ENCODE measurements around the gene DPEP3.

The DPEP3 gene

DNA sequence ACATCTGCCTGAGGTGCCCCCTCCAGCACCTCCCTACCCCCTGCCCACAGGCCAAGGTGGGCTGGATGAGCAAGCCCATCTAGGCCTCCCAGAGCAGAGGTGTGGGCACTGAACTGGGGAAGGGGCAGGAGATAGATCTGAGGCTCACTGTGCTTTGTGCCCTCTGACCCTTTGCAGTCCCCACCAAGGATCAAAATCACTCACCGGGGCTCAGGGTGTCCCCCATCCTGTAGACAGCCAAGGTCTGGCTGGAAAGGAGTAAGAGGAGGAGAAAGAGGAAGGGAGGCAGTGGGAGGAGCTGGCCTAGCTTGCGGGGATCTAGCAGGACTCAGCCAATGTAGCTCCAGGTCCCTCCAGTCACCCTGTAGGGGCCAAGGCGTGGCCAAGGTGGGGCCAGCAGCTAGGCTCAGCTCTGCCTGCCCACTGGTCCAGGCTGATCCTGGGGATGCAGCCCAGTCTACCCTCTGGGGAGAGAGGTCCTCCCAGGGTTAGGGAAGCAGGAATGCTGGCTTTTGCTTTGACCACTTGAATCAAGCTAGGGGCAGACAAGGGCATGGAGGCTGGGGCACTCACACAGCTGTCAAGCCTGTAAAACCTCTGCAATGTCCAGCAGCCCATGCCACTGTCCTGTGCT lies 13.6 kb downstream of the DPEP3 start:
- DNase-seq = no peak

DNA sequence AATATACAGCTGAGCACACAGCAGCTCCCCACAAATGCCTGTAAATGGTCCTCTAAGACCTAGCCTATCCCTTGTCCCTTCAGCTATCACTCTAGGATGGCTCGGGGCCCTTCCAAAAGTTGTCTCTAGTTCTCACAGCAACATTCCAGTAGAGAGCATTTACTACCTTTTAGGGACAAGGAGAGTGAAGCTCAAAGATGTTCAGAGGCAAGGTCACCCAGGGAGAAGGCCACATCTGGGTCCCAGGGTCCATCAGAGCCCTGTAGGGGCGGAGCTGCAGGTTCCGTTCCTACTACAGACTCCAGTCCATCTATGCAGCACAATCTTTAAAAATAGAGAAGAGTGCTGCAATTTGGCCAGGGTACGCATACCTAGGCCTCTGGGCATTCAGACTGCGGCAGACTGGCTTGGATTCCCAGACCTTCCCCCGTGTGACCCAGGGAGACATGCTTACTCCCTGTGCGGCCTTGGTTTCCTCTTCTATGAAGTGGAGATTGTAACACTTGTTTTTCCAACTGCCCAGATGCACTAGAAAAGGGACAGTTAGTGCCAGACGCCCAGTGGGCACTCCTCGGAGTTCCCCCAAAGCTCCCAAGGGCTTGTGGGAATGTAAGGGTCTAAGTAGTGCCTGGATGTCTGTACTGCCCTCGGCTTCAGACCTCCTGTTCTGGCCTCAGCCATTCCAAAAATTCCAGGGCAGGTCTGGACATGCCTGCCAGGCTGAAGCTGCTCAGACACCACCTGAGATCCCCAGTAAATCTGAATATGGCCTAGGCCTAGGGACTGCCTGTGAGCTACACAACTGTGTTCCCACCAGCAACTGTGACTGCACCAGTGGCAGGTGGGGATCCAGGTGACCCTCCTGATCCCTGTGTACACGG lies 14.4 kb downstream of the DPEP3 start:
- DNase-seq = no peak

DNA sequence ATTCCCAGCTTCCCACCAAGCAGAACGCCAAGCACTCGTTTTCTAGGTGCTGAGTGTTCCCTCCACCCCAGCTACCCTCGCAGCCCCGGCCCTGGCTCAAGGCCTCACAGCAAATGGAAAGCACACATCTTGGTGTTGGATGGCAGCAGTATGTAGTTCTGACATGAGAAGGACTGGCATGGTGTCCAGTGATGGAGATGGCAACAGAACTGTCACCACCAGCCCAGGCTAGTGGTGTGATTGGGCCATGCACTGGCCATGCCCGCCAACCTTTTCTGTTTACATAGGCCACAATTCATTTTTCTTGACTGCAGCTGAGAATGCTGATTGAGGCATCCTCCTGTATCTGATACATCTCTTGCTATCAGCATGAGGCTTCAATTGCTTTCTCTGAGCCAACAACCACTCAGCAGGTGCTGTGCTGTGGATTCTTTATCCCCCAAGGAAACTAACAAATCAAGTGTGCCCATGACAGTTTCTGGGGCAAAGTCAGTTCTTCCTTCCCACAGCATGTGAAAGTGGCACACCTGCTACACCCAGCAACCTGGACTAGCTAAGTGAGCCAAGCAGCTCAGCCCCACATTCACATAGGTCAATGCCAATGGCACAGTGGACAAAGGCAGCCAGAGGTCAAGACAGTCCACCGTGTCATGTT lies 15.7 kb downstream of the DPEP3 start:
- DNase-seq = no peak

DNA sequence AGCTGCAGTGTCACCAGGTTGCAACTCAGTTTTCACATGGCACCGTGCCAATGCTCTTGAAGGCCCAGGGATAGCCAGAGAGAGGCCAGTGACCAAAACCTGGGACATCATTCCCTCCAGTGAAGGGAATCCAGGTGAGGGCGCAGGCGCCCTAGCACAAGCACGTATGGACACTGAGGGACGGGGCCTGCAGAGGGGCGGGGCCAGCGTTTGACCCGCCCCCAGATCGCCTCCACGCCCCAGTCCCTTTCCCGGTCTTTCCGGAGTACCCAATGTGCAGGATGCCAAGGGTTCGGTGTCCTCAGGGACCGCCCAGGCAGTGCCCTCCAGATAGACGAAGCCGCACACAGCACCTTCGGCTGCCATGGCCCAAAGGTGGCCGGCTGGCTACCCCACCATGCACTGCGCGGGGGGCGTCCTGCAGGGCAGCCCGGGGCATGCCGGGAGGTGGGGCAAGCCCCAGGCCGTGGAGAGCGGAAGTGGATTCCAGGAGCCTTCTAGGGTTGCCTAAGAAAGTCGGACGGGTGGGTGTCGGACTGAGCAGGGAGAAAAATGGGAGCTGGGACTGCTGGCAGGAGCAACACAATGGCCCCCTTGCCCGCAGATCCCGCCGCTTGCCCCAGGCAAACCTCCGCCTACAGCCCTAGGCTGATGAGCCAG lies 16.5 kb downstream of the DPEP3 start:
- DNase-seq = no peak

DNA sequence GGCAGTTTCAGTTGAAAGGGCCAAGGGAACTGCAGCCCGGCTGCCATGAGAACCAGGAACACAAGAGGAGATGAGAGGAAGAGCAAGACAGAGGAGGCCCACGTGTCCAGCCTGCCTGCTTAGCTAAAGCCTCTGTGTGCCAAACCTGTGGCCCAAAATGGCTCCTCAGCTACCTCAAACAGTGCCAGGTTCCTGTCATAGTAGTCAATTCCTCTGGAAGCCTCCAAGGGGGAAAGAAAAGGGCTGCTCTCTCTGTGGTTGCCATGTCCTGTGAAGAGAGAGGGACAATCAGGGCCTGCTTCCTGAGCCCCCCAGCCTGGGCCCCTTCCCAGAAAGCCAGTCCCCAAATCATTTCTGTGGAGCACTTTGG lies 17.0 kb downstream of the DPEP3 start:
- DNase-seq = no peak

DNA sequence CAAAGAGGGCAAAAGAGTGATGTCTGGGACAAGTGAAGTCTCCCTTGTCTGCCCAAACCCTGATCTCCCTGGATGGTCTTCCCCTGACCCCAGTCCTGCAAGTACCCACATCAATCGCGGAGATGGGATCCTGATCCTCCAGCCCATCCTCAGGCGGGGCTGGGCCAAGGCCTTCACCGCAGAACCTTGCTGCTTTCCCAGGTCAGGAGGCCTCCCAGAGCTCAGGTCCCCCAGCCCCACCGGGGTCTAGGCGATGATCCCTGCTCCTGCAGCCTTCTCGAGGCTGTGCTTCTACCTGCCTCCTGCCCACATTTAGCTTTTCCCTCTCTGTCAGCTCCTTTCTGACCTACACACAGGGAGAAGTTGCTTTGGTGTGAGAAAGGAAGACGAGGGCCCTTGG lies 18.2 kb downstream of the DPEP3 start:
- DNase-seq = no peak

DNA sequence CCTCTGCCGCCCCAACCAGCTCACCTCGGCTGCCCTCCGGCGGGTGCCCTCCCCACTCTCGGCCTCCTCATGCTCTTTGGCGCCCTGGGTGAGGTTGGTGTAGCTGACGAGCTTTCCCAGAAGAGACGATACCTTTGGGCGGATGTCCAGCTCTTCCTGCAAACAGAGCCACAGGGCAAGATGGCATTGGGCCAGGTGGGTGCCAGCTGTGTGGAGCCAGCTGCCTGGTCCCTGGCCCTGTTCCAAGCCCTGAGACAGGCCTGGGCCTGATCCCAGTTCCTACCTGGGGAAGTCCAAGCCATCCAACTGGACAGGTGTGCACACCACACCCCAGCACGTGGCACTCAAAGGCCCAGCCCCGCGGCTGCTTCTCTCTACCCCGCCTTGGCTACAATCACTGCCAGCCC lies 18.7 kb downstream of the DPEP3 start:
- no peak for DNase-seq

DNA sequence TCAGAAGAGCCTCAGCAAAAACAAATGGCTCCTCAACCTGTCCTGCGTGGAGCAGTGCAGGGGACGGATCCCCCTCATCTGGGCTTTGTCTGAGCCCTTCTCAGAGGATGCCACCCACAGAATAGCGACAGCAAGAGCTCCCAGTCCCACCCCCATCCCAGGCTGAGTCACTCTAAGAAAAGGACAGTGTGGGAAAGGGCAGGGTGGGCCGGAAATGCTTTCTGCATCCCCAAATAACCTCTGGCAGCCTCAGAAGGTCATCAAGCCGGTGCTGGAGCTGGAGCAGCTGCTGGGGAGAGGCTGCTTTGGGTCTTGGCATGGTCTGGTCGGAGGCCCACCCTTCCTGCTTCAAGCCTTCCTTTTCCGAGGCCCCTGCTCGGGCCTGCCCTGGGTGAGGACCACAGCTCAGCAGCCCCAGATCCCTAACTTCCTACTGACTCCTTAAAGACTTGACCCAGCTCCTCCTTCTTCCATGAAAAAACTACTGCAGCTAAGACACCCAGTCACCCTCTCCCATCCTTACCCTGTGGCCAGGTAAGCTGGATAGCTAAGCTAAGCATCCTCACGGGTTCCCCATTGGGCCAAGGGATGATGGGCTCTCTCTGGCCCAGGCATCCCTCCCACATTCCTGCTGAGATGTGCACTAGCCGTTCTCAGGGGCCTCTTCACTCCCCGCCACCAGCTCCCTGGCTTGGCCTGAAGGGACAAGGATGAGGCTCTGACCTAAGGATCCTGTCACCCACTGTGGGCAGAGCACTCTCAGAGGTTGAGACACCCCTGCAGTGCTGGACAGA lies 20.6 kb downstream of the DPEP3 start:
- DNase-seq = no peak

DNA sequence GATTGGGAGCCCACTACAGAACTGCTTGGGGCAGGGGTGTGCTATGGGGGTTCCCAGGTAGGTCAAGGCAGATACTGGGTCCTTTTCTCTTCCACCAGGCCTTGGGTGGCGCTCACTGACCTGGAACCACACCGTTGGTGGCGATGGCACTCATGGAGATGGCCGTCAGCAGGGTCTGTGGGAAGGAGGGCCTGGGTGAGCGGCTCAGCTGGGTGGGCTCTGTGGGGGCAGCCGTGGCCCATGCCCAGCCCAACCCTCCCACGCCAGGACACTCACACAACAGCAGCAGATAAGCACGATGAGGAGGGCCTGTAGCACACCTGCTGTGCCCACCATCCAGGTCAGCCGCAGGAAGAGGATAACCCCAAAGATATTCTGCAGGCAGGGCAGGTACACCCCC lies 22.7 kb downstream of the DPEP3 start:
- no peak for DNase-seq

DNA sequence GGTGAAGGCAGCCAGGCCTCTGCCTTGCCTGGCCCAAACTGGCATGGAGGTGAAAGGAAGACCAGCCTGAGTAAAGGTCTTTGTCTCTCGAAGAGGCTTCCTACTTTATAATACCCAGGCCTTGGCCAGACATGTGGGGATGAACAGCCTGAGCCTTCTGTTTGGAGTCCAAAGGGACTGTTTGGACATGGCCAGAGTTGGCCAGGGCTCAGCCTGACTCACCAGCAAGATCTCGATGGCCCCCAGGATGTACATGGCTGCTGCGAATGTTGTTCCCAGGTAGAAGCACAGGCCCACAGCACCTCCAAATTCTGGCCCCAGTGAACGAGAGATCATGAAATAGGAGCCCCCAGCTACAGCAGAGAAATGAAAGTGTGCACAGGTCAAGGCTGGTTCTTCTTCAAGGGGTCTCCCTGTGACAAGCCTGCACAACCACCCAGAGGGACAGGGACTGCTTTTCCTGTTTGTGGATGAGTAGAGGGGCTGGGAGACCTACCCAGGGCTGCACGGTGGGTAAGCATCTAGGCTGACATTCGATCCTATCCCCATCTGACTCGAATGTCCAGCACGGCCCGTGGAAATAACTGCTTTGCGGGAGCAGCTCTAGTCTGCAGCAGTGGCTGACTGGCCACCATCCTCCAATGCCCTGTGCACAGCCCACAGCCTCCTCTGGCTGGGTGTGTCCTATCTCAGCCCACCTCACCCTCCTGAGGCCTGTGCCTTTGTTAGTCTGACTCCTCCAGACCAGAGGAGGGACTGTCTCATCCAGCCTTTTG lies 25.7 kb downstream of the DPEP3 start:
- DNase-seq = no peak

DNA sequence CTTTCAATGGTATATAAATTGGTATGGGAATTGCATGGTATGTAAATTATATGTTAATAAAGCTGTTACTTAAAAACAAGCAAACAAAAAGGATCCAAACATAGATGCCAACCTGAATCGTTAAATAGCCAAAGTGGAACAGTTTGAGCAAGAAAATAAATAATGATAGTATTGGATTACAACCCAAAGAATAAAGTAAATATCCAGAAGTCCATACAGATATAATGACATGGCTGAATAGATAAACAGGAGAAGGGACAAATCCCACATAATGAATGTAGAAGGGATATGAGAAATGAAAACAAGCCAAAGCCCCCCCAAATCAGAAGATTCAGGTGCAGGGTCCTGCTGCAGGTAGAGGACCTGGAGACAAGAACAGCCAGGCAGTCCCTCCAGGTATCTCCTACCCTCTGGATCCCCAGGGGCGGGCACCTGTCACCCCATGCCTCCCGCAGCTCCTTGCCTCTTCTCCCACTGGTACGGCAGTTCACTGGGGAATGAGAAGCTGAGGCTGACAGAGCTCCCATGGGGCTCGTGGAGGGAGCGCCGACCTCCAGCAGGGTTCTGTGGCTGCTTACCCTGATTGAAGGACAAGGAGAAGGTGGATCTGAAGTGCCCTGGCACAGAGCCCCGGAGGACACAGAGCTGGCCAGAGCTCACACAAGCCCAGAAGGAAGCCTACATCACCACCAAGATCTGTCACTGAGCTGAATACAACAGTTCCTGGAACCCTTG lies 26.5 kb downstream of the DPEP3 start:
- DNase-seq = no peak

DNA sequence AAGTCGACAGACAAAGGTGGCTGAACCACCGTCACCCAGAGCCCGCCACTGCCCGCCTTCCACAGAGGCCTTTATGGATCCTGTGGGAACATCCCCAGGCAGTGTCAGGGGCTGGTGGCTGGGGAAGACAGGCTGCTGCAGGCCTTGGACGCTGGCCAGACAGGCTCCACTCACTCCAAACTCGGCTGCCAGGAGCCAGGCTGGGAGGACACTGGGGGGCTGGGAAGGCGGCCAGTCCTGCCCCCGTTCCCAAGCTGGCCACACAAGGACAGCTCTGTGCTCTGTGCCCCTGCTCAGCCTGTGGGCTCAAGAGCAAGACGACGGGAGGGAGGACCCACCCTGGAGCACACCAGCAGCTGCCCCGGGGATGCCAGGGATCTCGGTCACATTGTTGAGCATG lies 28.8 kb downstream of the DPEP3 start:
- no peak for DNase-seq

DNA sequence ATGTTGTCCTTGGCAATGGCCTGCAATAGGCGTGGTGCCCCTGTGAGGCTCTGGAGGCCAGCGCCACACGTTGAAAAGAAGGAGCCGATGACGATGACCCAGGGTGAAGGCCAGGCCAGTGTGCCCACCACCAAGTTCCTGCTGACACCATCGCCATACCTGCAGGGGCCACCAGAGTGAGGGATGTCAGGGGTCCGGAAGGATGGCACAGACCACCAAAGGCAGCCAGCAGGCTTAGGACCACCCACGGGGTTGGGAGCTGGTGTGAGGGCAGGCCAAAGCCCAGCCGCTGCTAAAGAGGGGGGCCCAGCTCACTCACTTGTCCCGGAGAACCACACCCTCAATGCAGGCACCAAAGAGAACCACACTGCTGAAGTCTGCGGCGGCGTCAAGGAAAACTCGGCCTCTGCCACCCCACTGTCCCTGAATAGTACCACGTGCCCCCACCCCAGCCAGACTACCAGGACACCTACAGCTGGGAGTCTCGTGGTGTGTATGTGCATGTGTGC lies 29.9 kb downstream of the DPEP3 start:
- no peak for DNase-seq

DNA sequence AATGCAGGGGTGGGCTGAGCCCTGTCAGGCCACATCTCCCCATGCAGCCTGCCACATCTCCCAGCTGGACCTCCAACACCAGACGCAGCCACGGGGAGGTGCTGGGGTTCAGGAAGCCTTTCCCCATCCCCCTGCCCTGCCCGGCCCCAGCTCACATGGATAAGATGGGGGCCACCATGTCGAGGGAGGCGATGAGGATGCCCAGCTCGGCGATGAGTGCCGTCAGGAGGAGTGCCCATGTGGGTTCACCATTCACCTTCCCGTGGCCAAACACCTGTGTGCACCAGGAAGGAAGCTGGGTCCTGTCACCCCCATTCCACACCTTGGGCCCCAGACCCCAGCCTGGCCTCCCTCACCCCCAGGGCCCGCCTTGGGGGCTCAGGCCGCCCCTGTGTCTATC lies 30.7 kb downstream of the DPEP3 start:
- no peak for DNase-seq

DNA sequence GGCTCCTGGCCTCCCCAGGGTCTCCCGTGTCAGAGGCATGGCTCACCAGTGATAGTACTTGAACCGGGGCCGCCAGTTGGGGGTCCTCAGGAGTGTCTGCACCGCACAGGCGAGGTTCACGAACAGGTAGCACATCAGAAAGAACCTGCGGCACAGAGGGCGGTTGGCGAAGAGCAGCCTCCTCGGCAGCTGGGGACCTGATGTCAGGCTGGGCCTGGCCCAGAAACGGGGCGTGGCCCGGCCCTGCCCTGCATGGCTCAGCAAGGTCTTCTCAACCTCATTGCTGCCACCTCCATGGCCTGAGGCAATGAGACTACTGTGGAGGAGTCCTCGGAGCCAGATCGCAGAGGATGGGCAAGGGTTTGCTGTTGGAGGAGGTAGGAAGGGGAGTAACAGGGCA lies 32.3 kb downstream of the DPEP3 start:
- DNase-seq = no peak

DNA sequence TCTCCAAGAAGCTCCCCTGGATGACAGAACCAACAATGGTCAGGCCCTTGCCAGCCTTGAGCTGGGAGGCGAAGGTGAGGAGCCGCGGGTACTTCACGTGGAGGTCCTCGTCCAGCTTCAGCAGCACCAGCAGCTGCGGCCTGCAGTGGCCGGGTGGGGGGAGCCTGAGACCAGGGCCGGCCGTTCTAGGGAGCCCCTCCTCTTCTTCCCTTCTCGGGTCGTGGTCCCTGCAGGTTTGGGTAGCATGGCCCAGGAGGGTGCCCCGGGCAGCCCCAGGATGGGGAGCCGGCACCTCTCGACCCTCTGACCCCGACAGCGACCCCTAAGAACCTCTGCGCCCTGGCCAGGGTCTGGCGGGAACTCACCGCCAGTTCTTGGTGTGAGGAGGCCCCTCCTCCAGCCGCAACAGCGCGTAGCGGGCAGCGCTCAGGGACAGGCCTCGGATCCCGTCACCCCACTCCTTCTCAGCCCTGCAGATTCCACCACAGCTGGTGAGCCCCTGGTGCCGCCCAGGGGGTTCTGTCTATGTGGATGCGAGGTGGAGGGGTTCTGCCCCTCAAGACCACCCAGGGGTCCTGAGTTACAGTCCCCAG lies 33.2 kb downstream of the DPEP3 start:
- no peak for DNase-seq

DNA sequence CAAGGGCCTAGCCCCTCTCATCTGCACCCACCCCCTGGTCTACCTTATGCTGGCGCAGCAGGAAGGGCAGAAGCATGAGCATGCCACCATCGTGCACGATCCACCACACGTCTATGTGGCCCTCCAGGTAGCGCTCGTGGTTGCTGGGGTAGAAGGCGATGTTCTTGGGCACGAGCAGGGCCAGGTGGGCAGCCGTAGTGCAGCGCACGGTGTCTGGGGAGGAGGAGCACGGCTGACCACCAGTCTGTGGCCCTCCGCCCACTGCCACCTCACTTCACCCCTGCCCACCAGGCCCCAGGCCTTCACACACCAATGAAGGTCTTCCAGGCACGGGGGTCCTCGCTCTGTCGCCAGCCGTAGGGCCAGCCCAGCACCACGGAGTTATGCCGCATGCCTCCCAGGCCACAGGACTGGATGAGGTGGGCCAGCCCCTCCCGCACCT lies 34.1 kb downstream of the DPEP3 start:
- no peak for DNase-seq

DNA sequence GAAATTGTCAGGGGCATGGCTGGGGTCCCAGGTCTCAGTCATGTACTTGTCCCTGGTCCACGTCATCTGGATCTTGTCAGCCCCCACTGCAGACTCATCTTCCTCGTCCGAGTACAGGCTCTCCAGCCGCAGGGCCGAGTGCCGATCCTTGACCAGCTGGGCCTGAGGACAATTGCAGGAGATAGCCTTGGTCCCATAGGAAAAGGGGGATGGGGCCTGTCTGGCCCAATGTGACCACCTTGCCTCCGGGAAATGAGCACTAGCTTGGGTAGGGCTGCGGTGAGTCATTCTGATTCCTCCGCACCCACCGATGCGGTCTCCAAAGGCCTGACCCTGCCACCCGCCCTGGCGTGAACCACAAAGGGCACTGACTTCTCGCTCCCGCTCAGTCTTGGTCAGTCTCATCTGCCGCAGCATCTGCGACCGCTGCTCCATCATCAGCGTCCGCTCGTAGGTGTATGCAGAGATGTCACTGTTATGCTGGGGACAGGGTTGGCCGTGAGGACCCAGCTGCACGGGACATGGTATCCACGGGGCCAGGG lies 34.8 kb downstream of the DPEP3 start:
- DNase-seq = no peak

DNA sequence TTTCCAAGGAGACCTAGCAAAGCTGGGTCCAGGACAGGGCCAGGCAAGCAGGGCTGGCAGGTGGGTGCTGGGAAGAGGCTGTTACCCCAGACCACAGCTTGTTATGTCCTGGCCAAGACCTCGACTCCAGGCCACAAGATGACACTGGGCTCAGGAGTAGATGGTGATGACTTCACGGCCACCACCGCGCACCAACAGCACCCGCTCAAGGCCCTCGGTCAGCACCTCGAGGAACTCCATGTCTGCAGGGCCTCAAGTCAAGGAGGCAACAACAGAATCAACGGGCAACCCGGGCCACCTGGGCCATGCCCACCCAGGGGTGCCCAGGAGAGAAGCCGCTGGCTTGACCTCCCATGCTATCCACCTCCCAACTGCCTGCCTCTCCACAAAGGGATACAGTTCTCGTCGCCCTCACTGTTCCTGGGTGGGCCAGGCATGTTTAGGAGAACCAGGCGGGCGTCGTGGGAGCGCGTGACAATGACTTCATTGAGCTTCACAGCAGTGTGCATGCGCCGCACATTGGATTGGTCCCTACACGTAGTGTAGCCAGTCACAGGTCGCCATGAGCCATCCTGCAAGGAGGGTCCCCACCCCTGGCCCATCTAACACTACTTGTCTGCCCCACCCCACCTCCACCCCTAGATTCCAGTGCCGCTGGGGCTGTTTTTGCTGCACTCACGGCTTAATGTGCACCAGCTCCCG lies 35.5 kb downstream of the DPEP3 start:
- DNase-seq = no peak

All from stimulated activated CD4-positive, alpha-beta T cell treated with anti-CD3 and anti-CD28 coated beads, Interleukin-4, amount 100 ng/mL, for 1 hour (primary cell).